GM12891 (cell line): Measurements from ENCODE around the gene PIK3AP1.

ENCODE experiments used
- POLR2A ChIP-seq: IDR thresholded peaks from 2 replicates; pipeline ENCODE4 v1.6.1; 2011; ENCODE audit warnings: low read depth, low read length, control low read depth
- POLR2AphosphoS5 ChIP-seq: IDR thresholded peaks from 2 replicates; pipeline ENCODE4 v1.6.1; 2011; ENCODE audit warnings: low read depth, low read length, control low read depth
- TAF1 ChIP-seq: IDR thresholded peaks from 2 replicates; pipeline ENCODE4 v1.6.1; 2011; ENCODE audit warnings: low read depth, low read length, control low read depth

DNA sequence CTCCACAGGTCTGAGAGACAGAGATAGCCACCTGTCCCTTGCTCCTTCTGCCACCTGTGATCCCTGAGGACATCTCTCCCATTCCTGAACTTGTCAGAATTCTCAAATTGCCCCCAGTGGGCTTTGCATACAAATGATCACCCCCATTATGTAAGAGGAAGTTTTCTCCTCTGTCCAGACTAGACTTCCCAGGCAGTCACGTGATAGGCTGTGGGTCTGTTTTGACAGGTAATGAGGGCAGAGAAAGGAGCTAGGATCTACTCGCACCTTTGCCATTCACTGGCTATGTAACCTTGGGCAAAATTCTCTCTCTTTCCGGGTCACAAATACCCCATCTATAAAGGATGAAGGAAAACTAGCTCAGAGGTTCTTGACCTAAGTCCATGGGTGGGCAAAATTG is 112.1 kb downstream of the PIK3AP1 start:
- TF ChIP-seq TAF1 = no peak
- no peak for TF ChIP-seq POLR2A
- no peak for TF ChIP-seq POLR2AphosphoS5
